SK-N-SH treated with all-trans-retinoic acid at 6 μM for 48 hours (cell line): Measurements from ENCODE around the gene CELF4.

Source experiments
- ATAC-seq: fragments of 200-7000 bp; cut with Tn5 transposase; 3 replicates; pipeline ENCODE4 v1.9.1; 2020; ENCODE audit warnings: mild to moderate bottlenecking, moderate library complexity
- ARNTL ChIP-seq: fragments of 450-650 bp; formaldehyde crosslinking; IDR thresholded peaks from 2 replicates; pipeline ENCODE4 v1.5.0; 2020; ENCODE audit warnings: low read depth, mild to moderate bottlenecking, moderate library complexity, borderline replicate concordance
- BACH2 ChIP-seq: fragments of 250-450 bp; sonication (Bioruptor Pico); IDR thresholded peaks from 2 replicates; pipeline ENCODE4 v1.9.0; 2021; ENCODE audit warnings: mild to moderate bottlenecking, borderline replicate concordance
- CSDC2 ChIP-seq: fragments of 250-450 bp; sonication (Bioruptor Pico); IDR thresholded peaks from 2 replicates; pipeline ENCODE4 v1.5.0; 2020; ENCODE audit warnings: mild to moderate bottlenecking, moderate library complexity
- ESRRG ChIP-seq: fragments of 250-450 bp; sonication (Bioruptor Pico); IDR thresholded peaks from 2 replicates; pipeline ENCODE4 v1.6.1; 2021; ENCODE audit warnings: mild to moderate bottlenecking
- GLIS3 ChIP-seq: fragments of 250-450 bp; sonication (Bioruptor Pico); IDR thresholded peaks from 2 replicates; pipeline ENCODE4 v1.5.0; 2020; ENCODE audit warnings: mild to moderate bottlenecking, moderate library complexity
- ISL1 ChIP-seq: fragments of 250-450 bp; sonication (Bioruptor Pico); IDR thresholded peaks from 2 replicates; pipeline ENCODE4 v2.1.2; 2022; ENCODE audit warnings: mild to moderate bottlenecking, moderate library complexity
- OSR1 ChIP-seq: fragments of 250-450 bp; sonication (Bioruptor Pico); IDR thresholded peaks from 2 replicates; pipeline ENCODE4 v1.8.0; 2022; ENCODE audit warnings: moderate library complexity, mild to moderate bottlenecking, inconsistent platforms
- PPARA ChIP-seq: fragments of 250-450 bp; sonication (Bioruptor Pico); IDR thresholded peaks from 2 replicates; pipeline ENCODE4 v1.5.0; 2020; ENCODE audit warnings: mild to moderate bottlenecking, borderline replicate concordance
- RARB ChIP-seq: fragments of 250-450 bp; sonication (Bioruptor Pico); IDR thresholded peaks from 2 replicates; pipeline ENCODE4 v1.8.0; 2021; ENCODE audit warnings: mild to moderate bottlenecking, moderate library complexity
- SNAI2 ChIP-seq: fragments of 250-450 bp; sonication (Bioruptor Pico); IDR thresholded peaks from 2 replicates; pipeline ENCODE4 v1.5.0; 2020; ENCODE audit warnings: mild to moderate bottlenecking, moderate library complexity
- TCF4 ChIP-seq: fragments of 250-450 bp; sonication (Bioruptor Pico); IDR thresholded peaks from 2 replicates; pipeline ENCODE4 v1.8.0; 2021; ENCODE audit warnings: mild to moderate bottlenecking, moderate library complexity, borderline replicate concordance
- TOX ChIP-seq: fragments of 250-450 bp; sonication (Bioruptor Pico); IDR thresholded peaks from 2 replicates; pipeline ENCODE4 v1.8.0; 2021; ENCODE audit warnings: mild to moderate bottlenecking, moderate library complexity, borderline replicate concordance
- ZC3H10 ChIP-seq: fragments of 250-450 bp; sonication (Bioruptor Pico); IDR thresholded peaks from 2 replicates; pipeline ENCODE4 v1.5.1; 2021; ENCODE audit warnings: mild to moderate bottlenecking, moderate library complexity
- ZFP3 ChIP-seq: fragments of 250-450 bp; sonication (Bioruptor Pico); IDR thresholded peaks from 2 replicates; pipeline ENCODE4 v1.5.0; 2020; ENCODE audit warnings: mild to moderate bottlenecking, moderate library complexity
- ZFP30 ChIP-seq: fragments of 450-650 bp; formaldehyde crosslinking; IDR thresholded peaks from 2 replicates; pipeline ENCODE4 v1.5.0; 2022; ENCODE audit warnings: mild to moderate bottlenecking, moderate library complexity
- ZNF565 ChIP-seq: fragments of 450-650 bp; formaldehyde crosslinking; conservative IDR thresholded peaks from 2 replicates; pipeline ENCODE4 v1.5.0; 2020; ENCODE audit warnings: low read depth, mild to moderate bottlenecking, moderate library complexity
- ZNF70 ChIP-seq: fragments of 450-650 bp; formaldehyde crosslinking; IDR thresholded peaks from 2 replicates; pipeline ENCODE4 v1.5.0; 2020; ENCODE audit warnings: mild to moderate bottlenecking, moderate library complexity
- ZNF8 ChIP-seq: fragments of 450-650 bp; formaldehyde crosslinking; IDR thresholded peaks from 2 replicates; pipeline ENCODE4 v1.5.0; 2020; ENCODE audit warnings: mild to moderate bottlenecking, moderate library complexity
- TF ChIP-seq, protein P1 (sequence below): fragments of 250-450 bp; sonication (Bioruptor Pico); IDR thresholded peaks from 2 replicates; pipeline ENCODE4 v1.5.1; 2021; ENCODE audit warnings: mild to moderate bottlenecking, moderate library complexity
- TF ChIP-seq, protein P2 (sequence below): fragments of 250-450 bp; sonication (Bioruptor Pico); IDR thresholded peaks from 2 replicates; pipeline ENCODE4 v1.5.0; 2020; ENCODE audit warnings: mild to moderate bottlenecking, moderate library complexity
- TF ChIP-seq, protein P3 (sequence below): fragments of 250-450 bp; sonication (Bioruptor Pico); IDR thresholded peaks from 2 replicates; pipeline ENCODE4 v1.8.0; 2020; ENCODE audit warnings: mild to moderate bottlenecking, moderate library complexity, borderline replicate concordance
- TF ChIP-seq, protein P4 (sequence below): fragments of 250-450 bp; sonication (Bioruptor Pico); IDR thresholded peaks from 2 replicates; pipeline ENCODE4 v1.8.0; 2021; ENCODE audit warnings: low read depth, mild to moderate bottlenecking, moderate library complexity, borderline replicate concordance

The CELF4 gene

DNA sequence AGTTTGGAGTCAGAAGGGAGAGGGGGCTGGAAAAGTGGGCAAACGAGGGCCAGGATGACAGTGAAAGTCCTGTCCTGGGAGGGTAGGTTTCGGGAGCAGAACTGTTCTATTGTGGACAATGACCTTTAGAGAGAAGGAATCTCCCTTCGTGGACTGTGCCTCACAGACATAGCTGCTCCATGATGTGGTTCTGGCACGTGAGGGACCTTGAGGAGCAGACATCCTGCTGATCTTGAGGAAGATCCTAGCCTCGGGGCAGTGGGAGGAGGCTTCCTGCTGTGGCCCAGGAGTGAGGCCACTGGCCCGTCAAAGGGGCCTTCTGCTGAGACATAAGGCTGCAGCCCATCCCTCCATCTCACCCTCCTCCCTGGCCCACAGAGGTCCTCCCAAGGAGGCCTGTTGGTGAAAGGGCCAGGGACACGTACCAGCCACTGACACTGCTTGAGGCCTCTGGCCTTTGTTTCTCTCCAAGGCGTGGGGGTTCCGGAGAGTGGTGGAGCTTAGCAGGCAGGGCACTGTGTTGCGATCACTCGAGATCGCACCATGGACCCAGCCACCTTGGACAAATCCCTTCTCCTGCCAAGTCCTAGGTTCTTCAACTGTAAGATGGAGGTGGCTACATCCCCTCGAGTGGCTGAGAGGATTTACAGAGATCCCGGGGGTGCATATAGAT is 167.2 kb downstream of the CELF4 start:
- ATAC-seq = no peak
- TF ChIP-seq RARB (CRISPR knock-in tag) = no peak

DNA sequence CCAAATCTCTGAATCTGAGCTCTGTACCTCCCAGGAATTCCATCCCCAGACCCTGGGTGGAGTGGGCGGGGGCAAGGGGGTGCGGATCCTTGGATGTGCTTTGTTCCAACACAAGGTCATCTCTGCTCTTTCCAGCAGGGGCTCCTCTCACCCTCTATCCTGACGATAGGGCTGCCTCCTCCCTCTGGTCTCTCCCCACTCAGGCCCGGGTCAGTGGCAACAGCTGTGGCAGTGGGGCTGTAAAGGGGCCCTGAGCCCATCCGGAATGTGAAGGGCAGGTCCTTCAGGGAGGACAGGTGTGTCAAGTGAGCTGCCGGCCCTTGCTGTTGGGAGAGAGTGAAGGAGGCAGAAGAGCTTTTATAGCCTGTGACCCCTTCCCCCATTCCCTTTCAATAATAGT is 167.8 kb downstream of the CELF4 start:
- ATAC-seq = no peak
- TF ChIP-seq ZFP30 (CRISPR knock-in tag) = no peak
- TF ChIP-seq RARB (CRISPR knock-in tag) = no peak
- TF ChIP-seq ZNF70 (CRISPR knock-in tag) = no peak
- TF ChIP-seq ISL1 (CRISPR knock-in tag) = no peak
- TF ChIP-seq, protein P1, sequence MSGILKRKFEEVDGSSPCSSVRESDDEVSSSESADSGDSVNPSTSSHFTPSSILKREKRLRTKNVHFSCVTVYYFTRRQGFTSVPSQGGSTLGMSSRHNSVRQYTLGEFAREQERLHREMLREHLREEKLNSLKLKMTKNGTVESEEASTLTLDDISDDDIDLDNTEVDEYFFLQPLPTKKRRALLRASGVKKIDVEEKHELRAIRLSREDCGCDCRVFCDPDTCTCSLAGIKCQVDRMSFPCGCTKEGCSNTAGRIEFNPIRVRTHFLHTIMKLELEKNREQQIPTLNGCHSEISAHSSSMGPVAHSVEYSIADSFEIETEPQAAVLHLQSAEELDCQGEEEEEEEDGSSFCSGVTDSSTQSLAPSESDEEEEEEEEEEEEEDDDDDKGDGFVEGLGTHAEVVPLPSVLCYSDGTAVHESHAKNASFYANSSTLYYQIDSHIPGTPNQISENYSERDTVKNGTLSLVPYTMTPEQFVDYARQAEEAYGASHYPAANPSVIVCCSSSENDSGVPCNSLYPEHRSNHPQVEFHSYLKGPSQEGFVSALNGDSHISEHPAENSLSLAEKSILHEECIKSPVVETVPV (CRISPR knock-in tag) = no peak
- TF ChIP-seq PPARA = no peak
- no peak for TF ChIP-seq CSDC2 (CRISPR knock-in tag)
- no peak for TF ChIP-seq ZFP3 (CRISPR knock-in tag)
- TF ChIP-seq TOX (CRISPR knock-in tag) = no peak
- no peak for TF ChIP-seq ZNF8
- no peak for TF ChIP-seq ESRRG (CRISPR knock-in tag)
- TF ChIP-seq SNAI2 (CRISPR knock-in tag) = no peak
- TF ChIP-seq ZC3H10 (CRISPR knock-in tag) = no peak
- TF ChIP-seq, protein P2, sequence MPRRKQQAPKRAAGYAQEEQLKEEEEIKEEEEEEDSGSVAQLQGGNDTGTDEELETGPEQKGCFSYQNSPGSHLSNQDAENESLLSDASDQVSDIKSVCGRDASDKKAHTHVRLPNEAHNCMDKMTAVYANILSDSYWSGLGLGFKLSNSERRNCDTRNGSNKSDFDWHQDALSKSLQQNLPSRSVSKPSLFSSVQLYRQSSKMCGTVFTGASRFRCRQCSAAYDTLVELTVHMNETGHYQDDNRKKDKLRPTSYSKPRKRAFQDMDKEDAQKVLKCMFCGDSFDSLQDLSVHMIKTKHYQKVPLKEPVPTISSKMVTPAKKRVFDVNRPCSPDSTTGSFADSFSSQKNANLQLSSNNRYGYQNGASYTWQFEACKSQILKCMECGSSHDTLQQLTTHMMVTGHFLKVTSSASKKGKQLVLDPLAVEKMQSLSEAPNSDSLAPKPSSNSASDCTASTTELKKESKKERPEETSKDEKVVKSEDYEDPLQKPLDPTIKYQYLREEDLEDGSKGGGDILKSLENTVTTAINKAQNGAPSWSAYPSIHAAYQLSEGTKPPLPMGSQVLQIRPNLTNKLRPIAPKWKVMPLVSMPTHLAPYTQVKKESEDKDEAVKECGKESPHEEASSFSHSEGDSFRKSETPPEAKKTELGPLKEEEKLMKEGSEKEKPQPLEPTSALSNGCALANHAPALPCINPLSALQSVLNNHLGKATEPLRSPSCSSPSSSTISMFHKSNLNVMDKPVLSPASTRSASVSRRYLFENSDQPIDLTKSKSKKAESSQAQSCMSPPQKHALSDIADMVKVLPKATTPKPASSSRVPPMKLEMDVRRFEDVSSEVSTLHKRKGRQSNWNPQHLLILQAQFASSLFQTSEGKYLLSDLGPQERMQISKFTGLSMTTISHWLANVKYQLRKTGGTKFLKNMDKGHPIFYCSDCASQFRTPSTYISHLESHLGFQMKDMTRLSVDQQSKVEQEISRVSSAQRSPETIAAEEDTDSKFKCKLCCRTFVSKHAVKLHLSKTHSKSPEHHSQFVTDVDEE (CRISPR knock-in tag) = no peak

DNA sequence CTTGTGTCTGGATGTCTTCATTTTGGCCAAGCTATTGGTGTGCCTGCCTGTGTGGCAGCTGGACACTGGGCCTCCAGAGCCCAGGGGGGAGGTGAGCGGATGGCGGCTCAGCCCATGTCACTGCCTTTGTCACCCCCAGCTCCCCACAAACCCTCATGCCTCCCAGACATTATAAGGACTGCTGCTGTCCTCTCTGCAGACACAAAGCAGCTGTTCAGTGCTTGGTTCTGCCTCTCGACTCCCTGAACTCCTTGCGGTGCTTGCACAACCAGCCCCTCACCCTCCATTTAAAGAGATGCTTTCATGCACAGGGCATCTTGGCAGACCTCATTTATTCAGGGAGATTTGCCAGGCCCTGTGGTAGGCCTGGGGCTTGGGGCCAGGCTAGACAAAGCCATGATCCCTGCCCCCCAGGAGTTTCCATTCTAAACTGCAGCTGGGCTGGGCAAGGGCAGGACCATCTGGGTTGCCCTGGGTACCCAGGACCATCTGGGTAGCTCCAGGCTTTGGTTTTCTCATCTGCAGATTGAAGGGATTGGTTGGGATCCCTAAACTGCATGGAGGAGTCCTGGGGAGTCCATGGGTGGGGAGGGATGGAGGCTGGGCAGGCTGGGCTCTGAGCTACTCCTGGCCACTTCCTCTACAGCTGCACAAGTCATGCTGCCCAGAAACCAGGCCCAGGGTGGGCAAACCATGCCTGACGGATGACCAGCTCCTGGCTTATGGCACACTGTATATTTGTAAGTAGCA is 168.5 kb downstream of the CELF4 start:
- no peak for ATAC-seq
- TF ChIP-seq ARNTL (CRISPR knock-in tag) = no peak
- no peak for TF ChIP-seq TCF4 (CRISPR knock-in tag)
- TF ChIP-seq, protein P1 (CRISPR knock-in tag) = no peak
- TF ChIP-seq RARB (CRISPR knock-in tag) = no peak
- no peak for TF ChIP-seq TOX (CRISPR knock-in tag)
- TF ChIP-seq SNAI2 (CRISPR knock-in tag) = no peak
- no peak for TF ChIP-seq GLIS3
- no peak for TF ChIP-seq BACH2 (CRISPR knock-in tag)
- TF ChIP-seq ZFP3 (CRISPR knock-in tag) = no peak
- TF ChIP-seq ZC3H10 (CRISPR knock-in tag) = no peak
- TF ChIP-seq OSR1 (CRISPR knock-in tag) = no peak
- TF ChIP-seq ISL1 (CRISPR knock-in tag) = no peak
- TF ChIP-seq, protein P3, sequence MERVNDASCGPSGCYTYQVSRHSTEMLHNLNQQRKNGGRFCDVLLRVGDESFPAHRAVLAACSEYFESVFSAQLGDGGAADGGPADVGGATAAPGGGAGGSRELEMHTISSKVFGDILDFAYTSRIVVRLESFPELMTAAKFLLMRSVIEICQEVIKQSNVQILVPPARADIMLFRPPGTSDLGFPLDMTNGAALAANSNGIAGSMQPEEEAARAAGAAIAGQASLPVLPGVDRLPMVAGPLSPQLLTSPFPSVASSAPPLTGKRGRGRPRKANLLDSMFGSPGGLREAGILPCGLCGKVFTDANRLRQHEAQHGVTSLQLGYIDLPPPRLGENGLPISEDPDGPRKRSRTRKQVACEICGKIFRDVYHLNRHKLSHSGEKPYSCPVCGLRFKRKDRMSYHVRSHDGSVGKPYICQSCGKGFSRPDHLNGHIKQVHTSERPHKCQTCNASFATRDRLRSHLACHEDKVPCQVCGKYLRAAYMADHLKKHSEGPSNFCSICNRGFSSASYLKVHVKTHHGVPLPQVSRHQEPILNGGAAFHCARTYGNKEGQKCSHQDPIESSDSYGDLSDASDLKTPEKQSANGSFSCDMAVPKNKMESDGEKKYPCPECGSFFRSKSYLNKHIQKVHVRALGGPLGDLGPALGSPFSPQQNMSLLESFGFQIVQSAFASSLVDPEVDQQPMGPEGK (CRISPR knock-in tag) = no peak
- TF ChIP-seq ZNF8 = no peak
- no peak for TF ChIP-seq ZNF70 (CRISPR knock-in tag)
- no peak for TF ChIP-seq ZFP30 (CRISPR knock-in tag)
- TF ChIP-seq PPARA = no peak

DNA sequence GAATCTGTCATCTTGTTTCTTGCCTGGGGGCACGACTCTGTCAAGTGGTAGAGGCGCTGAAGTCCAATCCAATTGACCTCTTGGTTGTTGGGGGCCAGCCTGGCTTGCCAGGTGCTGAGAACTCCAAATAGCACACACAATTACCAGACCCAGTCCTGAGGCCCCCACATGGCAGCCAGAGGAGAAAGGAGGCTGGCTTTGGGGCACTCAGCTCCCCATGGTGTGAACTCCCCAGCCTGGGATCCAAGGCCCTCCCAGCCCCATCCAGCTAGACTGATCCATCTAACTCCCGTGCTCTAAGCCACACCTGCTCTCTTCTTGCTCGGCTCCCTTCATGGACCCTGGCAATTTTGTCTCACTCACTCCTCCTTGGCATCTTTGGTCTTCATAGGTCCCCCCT is 170.0 kb downstream of the CELF4 start:
- ATAC-seq = no peak
- TF ChIP-seq ZNF8 (no peak), ZNF565 (CRISPR knock-in tag) (no peak), ESRRG (CRISPR knock-in tag) (no peak), ZFP3 (CRISPR knock-in tag) (no peak), TOX (CRISPR knock-in tag) (no peak)
- TF ChIP-seq, protein P4, sequence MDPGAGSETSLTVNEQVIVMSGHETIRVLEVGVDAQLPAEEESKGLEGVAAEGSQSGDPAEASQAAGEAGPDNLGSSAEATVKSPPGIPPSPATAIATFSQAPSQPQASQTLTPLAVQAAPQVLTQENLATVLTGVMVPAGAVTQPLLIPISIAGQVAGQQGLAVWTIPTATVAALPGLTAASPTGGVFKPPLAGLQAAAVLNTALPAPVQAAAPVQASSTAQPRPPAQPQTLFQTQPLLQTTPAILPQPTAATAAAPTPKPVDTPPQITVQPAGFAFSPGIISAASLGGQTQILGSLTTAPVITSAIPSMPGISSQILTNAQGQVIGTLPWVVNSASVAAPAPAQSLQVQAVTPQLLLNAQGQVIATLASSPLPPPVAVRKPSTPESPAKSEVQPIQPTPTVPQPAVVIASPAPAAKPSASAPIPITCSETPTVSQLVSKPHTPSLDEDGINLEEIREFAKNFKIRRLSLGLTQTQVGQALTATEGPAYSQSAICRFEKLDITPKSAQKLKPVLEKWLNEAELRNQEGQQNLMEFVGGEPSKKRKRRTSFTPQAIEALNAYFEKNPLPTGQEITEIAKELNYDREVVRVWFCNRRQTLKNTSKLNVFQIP (CRISPR knock-in tag) = no peak
- TF ChIP-seq, protein P1 (CRISPR knock-in tag) = no peak
- TF ChIP-seq, all 23 proteins: peak for 0
